Articular chondrocyte of knee joint (primary cell): Measurements from ENCODE around the gene CHKA. TPM values are rescaled to one million over a fixed set of nuclear protein-coding genes. Genes with fewer than 3 reads are reported as not detected.

ENCODE experiments used
- small RNA-seq: library from RNA; depleted of rRNA; stranded (forward); fragments of <200 nt; gene quantifications from one replicate; pipeline ENCODE3, GENCODE V24; 2012
- total RNA-seq: library from RNA; depleted of rRNA; stranded (reverse); fragments of >200 nt; gene quantifications from 2 replicates; pipeline ENCODE4 v1.2.3, GENCODE V29; 2012

CHKA gene
- total RNA-seq: 14.8 and 23.9 TPM in 2 replicates

GRCh38 chr11:68121067-68121899, at the start of gene CHKA:
TSS of gene CHKA (minus strand) at chr11:68121388. CDS start at chr11:68121177, 211 bp downstream.

DNA sequence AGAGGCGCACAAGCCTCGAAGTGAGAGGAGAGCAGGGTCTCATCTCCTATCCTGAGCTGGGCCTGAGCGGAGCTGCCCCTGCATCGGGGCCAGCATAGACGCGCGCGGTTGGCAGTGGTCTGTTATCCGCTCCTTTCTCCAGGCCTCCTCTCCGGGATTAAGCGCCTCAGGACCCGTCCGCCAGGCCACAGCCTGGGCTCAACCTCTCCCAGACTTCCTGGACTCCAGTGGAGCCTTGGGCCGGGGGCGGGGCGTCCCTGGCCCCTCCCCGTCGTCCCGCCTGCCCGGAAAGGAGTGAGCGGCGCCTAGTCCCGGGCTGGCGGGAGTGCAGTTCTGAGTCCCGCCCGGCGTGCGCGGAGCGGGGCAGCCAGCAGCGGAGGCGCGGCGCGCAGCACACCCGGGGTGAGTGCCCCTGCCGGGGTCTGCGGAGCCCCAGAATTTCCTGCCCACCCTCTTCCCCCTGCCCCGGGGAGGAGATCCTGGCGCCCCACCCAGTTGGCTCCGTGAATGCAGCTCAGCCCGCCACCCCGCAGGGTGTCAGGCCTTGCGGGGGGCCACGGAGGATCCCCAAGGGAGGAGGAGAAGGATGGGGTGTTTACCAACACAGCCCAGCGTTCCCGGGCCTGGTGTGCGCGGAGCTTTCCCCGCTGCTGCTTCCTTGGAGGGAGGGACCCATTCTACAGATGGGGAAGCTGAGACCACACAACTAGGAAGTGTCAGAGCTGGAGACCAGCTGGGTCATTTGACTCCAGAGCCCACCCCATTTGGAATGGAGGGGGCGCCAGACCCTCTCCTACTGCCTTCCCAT, 82.3 kb downstream of the CHKA start, which contains the start of gene TCIRG1:
TCIRG1 (plus strand) TSS at position 308 of the 808 bp plus-strand sequence. CDS start 2,247 bp downstream, outside the sequence.

GRCh38 chr11:68030318-68031143, 90.7 kb downstream of the CHKA start, which contains the start of gene NDUFS8:
TSS of gene NDUFS8 (plus strand) at chr11:68030681. CDS start at chr11:68032152, 1,471 bp downstream.

DNA sequence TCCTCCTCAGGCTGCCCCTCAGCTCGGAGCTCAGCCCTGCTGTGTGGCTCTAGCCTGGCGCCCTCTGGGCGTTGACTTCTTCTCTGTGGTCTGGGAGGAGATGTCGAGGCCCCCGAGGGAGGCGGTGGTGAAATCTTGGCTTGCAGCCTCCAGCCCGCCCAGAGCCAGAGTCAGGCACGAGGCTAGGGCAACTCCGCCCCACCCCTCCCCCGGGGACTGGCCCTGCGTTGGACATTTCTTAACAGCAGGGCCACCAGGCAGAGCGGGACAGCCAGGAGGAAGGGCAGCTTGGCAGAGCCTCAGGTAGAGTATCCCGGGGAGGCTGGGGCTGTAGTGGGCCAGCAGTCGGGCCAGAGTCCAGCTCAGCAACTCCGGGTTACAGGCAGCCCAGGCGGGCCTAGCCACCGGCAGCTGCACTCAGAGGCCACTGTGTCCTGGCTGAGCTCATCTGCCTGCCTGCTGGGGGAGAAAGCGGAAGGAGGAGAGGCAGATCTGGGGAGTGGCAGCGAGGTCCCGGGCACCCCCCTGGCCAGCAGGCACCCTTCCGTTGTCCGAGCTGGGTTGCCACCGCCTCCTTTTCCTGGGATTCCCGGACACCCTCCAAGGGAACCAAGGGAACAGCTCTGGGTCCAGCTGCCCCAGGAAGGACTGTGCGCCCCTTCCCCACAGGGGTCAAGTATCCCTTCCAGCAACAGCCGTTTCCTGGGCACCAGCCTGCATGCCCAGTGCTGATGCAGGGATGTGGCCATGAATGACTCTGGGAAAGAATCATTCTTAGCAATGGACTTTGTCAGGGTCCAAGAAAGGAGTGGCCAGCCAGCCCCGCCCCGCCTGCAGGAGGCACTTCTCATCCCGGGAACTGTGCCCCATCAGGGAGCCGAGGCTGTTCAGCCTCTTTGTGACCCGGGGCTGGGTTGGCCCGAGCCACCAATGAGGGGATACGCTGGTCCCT, 110.8 kb downstream of the CHKA start, which contains the start of gene ALDH3B1:
ALDH3B1 (plus strand) TSS at position 238 of the 952 bp plus-strand sequence. CDS start 4,971 bp downstream, outside the sequence.

DNA sequence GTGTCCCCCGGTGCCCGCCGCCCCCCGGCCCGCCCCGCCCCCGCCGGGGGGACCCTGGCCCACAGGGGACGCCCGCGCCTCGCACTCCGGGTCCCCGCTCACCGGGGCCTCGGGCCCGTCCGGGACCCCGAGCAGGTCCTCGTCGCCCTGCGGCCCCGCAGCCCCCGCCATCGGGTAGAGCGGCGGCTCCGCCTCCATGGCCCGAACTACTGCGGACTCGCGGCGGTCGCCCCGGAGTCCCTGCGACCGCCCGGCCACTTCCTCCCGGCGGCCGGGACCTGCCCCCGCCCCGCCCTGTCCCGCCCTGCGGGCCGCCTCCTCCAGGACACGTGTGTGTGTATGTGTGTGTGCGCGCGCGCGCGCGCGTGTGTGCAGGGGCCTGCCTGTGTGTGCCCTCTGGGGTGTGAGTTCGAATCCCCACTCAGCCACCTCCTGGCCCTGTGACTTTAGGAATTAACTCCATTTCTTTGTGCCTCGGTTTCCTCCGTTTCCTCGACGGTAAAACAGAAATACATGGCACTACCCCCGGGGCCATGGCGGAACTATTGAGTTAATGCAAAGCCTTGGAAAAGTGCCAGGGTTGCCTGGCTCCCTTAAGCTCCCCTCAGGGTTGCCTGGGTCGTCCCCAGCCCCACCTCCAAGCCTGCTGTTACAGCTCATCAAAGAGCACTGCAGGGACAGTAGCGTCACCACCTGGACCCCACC, 117.2 kb downstream of the CHKA start, which contains the start of gene UNC93B1:
UNC93B1 (minus strand) TSS at position 252 of the 705 bp plus-strand sequence; CDS start at position 198, 54 bp downstream.

Small RNAs within 50 kb of the gene (small RNA-seq; reads per million reads assigned to genes)
- not detected for gene MIR6753

Other genes starting within 250 kb of the CHKA start
- 27.3 and 31.4 TPM in 2 replicates for gene UNC93B1, start 117.3 kb downstream of the CHKA start, total RNA-seq
- 50.2 and 50.5 TPM in 2 replicates for gene ALDH3B1, start 111.1 kb downstream of the CHKA start, total RNA-seq
- gene NDUFS8, start 90.7 kb downstream of the CHKA start, total RNA-seq: 31.1 and 43.6 TPM in 2 replicates
- gene TCIRG1, start 82.4 kb downstream of the CHKA start, total RNA-seq: 52.4 and 67.7 TPM in 2 replicates
- 27.4 and 31.6 TPM in 2 replicates for gene KMT5B, start 91.9 kb upstream of the CHKA start, total RNA-seq
- 40.4 and 47.4 TPM in 2 replicates for gene C11orf24, start 150.6 kb upstream of the CHKA start, total RNA-seq
- 20.0 and 21.6 TPM in 2 replicates for gene LRP5, start 191.2 kb upstream of the CHKA start, total RNA-seq